Vagina (tissue), 2 donors: Measurements from ENCODE around the gene DPH7.

Experiments used
- POLR2A ChIP-seq, 2 donors: fragments of 450-650 bp; IDR thresholded peaks; one replicate each; pipeline ENCODE4 v1.6.1; 2017; ENCODE audit warnings: antibody characterized with exemption in 2 of 2, mild to moderate bottlenecking in 2 of 2, moderate library complexity in 2 of 2
- POLR2AphosphoS5 ChIP-seq, 2 donors: sonication (generic); formaldehyde crosslinking; IDR thresholded peaks; one replicate each; pipeline ENCODE4 v1.9.0; 2017; ENCODE audit warnings: antibody characterized with exemption in 2 of 2, mild to moderate bottlenecking in 2 of 2, low read depth in 1 of 2; ENCODE audit not compliant: insufficient read depth in 1 of 2
- TF ChIP-seq, protein P1 (sequence below), 3 experiments: fragments of 450-650 bp in 2 of 3; fragments of 200-600 bp in 1 of 3; sonication (generic) in 1 of 3; IDR thresholded peaks; one replicate each; pipeline ENCODE4 v1.5.1; 2017 to 2019; ENCODE audit warnings: antibody characterized with exemption in 3 of 3, mild to moderate bottlenecking in 2 of 3, moderate library complexity in 2 of 3

DNA sequence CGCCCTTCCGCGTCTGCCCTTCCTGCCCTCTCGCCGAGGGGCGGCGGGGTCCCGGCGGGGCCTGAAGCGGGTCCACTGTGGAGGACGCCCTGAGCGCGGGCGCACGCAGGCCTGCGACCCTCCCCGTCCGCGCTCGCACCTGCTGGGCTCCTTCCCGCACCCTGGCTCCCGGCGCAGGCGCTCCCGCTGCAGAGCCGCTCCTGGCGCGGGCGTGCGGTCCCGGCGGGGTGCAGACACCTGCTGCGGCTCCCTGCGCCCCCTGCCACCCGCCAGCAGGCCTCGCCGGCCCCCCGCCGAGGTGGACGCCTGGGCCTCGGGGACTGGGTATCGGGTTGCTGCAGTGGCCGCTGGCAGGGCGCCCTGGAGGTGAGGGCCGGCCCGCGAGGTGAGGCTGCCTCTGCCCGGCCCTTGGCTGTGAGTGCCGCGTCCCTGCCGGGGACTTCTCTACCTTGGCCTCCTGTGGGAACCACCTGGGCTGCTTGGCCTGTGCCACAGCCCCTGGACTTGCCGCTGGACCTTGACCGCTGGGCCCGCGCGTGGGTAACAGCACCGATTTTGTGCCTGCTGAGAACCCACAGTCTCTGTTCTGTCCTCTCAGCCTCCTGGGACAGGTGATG, 27.4 kb upstream of the DPH7 start:
- TF ChIP-seq POLR2A (IDR thresholded peaks at IDR 0.05) (no peak), POLR2AphosphoS5 (IDR thresholded peaks at IDR 0.05; ENCODE audit: insufficient read depth in 1 of 2, low read depth in 1 of 2) (no peak)
- TF ChIP-seq, protein P1, sequence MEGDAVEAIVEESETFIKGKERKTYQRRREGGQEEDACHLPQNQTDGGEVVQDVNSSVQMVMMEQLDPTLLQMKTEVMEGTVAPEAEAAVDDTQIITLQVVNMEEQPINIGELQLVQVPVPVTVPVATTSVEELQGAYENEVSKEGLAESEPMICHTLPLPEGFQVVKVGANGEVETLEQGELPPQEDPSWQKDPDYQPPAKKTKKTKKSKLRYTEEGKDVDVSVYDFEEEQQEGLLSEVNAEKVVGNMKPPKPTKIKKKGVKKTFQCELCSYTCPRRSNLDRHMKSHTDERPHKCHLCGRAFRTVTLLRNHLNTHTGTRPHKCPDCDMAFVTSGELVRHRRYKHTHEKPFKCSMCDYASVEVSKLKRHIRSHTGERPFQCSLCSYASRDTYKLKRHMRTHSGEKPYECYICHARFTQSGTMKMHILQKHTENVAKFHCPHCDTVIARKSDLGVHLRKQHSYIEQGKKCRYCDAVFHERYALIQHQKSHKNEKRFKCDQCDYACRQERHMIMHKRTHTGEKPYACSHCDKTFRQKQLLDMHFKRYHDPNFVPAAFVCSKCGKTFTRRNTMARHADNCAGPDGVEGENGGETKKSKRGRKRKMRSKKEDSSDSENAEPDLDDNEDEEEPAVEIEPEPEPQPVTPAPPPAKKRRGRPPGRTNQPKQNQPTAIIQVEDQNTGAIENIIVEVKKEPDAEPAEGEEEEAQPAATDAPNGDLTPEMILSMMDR (IDR thresholded peaks at IDR 0.05), result no peak
